Choroid plexus epithelial cell (primary cell): Measurements from ENCODE around the gene XRCC5.
A peak's percentile ranks its signal among the peaks of the same experiment; 100 is the strongest.
"Not testable (repeated sequence)": the region's sequence is repeated elsewhere in the genome, so short reads cannot be mapped to it uniquely, and the experiment has no call there.

ENCODE experiments used
- DNase-seq: peaks from one replicate; pipeline ENCODE4 v3.0.0-alpha.2; 2010; ENCODE audit warnings: low read depth
- H3K4me3 ChIP-seq: 2 replicates; pipeline ENCODE4 v1.5.1; 2011; ENCODE audit warnings: low read depth, mild to moderate bottlenecking, control low read depth, low read length, moderate library complexity
- CTCF ChIP-seq: conservative IDR thresholded peaks from 2 replicates; pipeline ENCODE4 v1.5.1; 2011; ENCODE audit warnings: low read depth, mild to moderate bottlenecking, control low read depth, inconsistent platforms, low read length, moderate library complexity

XRCC5 gene

GRCh38 chr2:216131175-216131926, 22.2 kb downstream of the XRCC5 start:
- H3K4me3 ChIP-seq, result no peak overlapping the region
- no peak for TF ChIP-seq CTCF
- peak; percentile 36 for DNase-seq

GRCh38 chr2:216132585-216132984, 23.4 kb downstream of the XRCC5 start:
- no peak for DNase-seq
- no peak for TF ChIP-seq CTCF
- H3K4me3 ChIP-seq, result no peak overlapping the region

GRCh38 chr2:216133397-216133796, 24.2 kb downstream of the XRCC5 start:
- peak; percentile 70 for DNase-seq
- no peak for TF ChIP-seq CTCF
- H3K4me3 ChIP-seq, result no peak overlapping the region

GRCh38 chr2:216134958-216135541, 25.9 kb downstream of the XRCC5 start:
- H3K4me3 ChIP-seq, result no peak overlapping the region
- DNase-seq, result no peak
- TF ChIP-seq CTCF, result no peak

GRCh38 chr2:216139884-216140283, 30.7 kb downstream of the XRCC5 start:
- TF ChIP-seq CTCF, result peak; percentile 49
- H3K4me3 ChIP-seq, result no peak overlapping the region
- peak; percentile 42 for DNase-seq

GRCh38 chr2:216141516-216141915, 32.4 kb downstream of the XRCC5 start:
- not testable (repeated sequence) for H3K4me3 ChIP-seq, DNase-seq

- DNase-seq, result peak; percentile 86
- no peak for TF ChIP-seq CTCF
- no peak overlapping the region for H3K4me3 ChIP-seq
Measured at GRCh38 chr2:216142540-216142939, 33.4 kb downstream of the XRCC5 start.
